GM19468 (cell line): ENCODE data around the gene PLXND1.
"Not testable (repeated sequence)": the region's sequence is repeated elsewhere in the genome, so short reads cannot be mapped to it uniquely, and the experiment has no call there.

ENCODE experiments used
- ATAC-seq: cut with Tn5 transposase; IDR thresholded peaks from one replicate; pipeline ENCODE4 v1.9.1; 2021; ENCODE audit warnings: mild to moderate bottlenecking, moderate library complexity, moderate number of reproducible peaks; ENCODE audit not compliant: unreplicated experiment; ENCODE audit errors: extremely low read depth

PLXND1 gene

GRCh38 chr3:129616713-129617112 is 10.2 kb upstream of the PLXND1 start:
- no peak for ATAC-seq

- no peak for ATAC-seq
These were observed 9.8 kb upstream of the PLXND1 start for GRCh38 chr3:129616291-129616690.

GRCh38 chr3:129615751-129616281 is 9.3 kb upstream of the PLXND1 start:
- no peak for ATAC-seq

GRCh38 chr3:129614927-129615363 is 8.5 kb upstream of the PLXND1 start:
- ATAC-seq: no peak

- no peak for ATAC-seq
These were observed 8.0 kb upstream of the PLXND1 start for GRCh38 chr3:129614435-129614834.

GRCh38 chr3:129613367-129613740 is 6.9 kb upstream of the PLXND1 start:
- no peak for ATAC-seq

- no peak for ATAC-seq
These were observed 6.3 kb upstream of the PLXND1 start for GRCh38 chr3:129612534-129613366.

- ATAC-seq: no peak
These were observed 5.5 kb upstream of the PLXND1 start for GRCh38 chr3:129611812-129612533.

- no peak for ATAC-seq
These were observed 4.9 kb upstream of the PLXND1 start for GRCh38 chr3:129611446-129611800.

GRCh38 chr3:129610794-129611445 is 4.4 kb upstream of the PLXND1 start:
- ATAC-seq: not testable (repeated sequence)

GRCh38 chr3:129610276-129610675 is 3.8 kb upstream of the PLXND1 start:
- ATAC-seq: no peak

- ATAC-seq: no peak
These were observed 3.2 kb upstream of the PLXND1 start for GRCh38 chr3:129609591-129610182.

GRCh38 chr3:129608936-129609590 is 2.6 kb upstream of the PLXND1 start:
- ATAC-seq: no peak

- no peak for ATAC-seq
These were observed 1.8 kb upstream of the PLXND1 start for GRCh38 chr3:129608087-129608935.

- no peak for ATAC-seq
These were observed 1.1 kb upstream of the PLXND1 start for GRCh38 chr3:129607391-129608068.

GRCh38 chr3:129605922-129606635 is 397 bp downstream of the PLXND1 start:
- ATAC-seq: no peak

- no peak for ATAC-seq
These were observed 1.1 kb downstream of the PLXND1 start for GRCh38 chr3:129605203-129605921.
